GM18517 (cell line): Measurements from ENCODE around the gene NPLOC4.

Experiments
- ATAC-seq: cut with Tn5 transposase; IDR thresholded peaks from one replicate; pipeline ENCODE4 v1.9.1; 2021; ENCODE audit warnings: mild to moderate bottlenecking, moderate library complexity; ENCODE audit not compliant: unreplicated experiment

Gene NPLOC4

DNA sequence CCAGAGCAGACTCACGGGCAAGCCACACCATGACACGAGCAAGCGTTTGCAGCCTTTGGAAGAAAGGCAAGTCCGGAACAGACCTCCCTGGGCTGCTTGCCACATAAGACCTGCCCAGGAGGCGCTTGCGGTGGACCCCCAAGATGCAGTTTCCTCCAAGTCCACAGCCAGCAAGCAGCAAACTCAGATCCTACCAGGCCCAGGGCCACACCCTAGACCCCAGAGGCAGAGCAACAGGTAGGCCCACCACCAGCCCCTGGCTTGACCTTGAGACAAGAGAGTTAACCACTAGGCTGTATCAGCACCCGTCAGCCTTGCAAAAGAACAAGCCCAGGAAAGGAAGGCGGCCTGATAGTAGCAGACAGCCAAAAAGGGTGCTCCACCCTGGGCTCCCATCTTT is 87.1 kb downstream of the NPLOC4 start:
- ATAC-seq, result no peak

DNA sequence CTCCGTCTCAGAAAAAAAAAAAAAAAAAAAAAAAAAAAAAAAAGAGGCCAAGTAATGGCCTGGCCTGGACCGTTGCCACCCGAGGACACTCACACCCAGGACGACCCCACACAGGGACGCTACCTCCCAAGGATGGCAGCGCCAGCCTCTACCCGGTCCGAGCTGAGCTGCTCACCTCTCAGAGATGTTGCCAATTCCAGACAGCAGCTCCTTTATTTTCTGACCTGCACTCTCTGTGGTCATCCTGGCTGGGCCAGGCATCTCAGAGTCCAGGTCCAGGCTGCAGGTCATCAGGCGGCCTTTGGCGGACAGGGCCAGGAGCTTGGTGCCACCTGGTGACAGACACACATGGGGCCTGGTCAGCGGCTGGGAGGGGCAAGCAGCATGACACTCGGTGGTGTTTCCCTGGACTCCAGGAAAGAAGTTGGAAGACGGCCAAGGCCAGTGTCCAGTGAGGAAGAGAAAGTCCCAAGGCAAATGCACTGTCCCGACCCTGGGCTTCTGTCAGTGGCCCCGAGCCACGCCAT is 87.8 kb downstream of the NPLOC4 start:
- ATAC-seq, result no peak

DNA sequence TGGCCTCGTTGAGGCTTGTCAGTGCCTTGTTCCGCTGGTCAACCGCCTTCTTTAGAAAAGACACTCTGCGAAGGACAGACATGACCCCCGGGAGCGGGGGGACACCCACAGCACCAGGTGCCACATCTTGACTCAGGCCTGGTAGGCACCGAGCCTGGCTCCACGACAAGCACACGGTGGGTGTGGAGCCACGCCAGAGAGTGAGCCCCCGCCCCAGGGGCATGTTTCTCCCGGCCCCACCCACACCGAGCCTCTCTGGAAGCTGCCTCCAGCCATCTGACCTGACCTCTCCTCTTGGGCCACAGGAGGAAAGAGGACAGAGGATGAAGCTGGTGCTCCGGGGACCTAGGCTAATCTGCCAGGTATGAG is 89.3 kb downstream of the NPLOC4 start:
- ATAC-seq, result no peak

DNA sequence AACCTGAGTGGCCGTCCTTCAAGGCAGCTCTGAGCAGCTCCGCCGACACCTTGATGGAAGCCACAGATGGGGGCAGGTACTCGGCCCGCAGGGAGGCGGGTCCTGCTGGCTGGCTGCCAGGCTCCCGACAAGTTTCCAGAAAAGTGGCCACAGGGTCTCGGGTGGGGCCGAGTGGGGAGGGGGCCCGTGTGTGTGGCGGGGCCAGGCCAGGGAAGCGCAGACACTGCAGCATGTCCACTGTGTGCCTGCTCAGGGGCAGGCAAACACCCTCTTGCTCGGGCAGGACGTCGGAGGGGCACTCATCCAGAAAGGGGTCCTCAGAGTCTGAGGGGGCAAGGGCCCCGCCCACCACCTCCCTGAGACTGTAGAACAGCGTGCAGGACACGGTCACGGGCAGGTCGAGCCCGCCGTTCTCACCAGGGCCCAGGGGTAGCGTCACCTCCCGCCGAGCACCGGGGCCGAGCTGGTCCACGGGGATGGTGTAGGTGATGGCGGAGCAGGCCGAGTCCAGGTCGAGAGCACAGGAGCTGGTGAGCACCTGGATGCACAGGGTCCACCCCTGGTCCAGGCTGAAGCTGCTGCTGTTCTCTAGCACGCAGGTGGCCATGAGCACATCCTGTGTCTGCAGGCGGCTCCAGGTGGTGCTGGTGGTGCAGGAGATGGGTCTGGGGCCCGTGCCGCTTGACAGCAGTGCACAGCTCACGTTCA is 89.9 kb downstream of the NPLOC4 start:
- ATAC-seq, result no peak

DNA sequence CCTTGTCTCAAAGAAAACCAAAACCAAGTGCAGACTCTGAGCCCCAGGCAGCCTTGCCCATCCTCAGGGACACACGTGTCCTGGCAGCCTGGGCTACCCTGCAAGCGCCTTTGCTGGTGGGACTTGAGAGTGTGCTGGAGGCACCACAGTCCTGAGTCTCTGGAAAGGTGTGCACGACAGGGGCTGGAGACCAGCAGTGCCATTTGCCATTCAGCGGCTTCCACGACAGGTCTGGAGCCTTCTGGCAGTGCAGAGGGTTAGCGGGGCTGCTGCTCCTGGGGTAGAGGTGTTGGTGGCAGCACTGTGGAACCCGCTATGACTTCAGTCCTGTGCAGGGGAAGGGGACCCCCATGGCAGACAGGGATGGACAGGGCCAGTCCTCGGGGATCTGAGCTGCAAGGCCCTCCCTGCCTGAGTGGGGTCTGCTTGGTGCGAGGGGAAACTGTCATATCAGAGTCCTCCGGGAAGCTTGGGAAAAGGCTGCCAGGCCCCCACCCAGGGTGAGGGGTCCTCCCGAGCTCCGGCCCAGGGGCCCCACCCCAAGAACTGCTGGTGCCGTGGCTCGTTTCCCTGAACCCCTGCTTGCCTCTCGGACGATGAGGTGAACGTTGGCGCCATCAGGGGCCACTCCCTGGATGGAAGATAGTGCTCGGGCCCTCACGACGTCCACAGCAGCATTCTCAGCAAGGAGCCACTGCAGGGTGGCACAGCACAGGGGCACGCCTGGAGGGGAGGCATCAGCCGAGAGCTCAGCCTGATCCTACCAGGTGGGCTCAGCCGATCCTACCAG is 91.6 kb downstream of the NPLOC4 start:
- ATAC-seq, result no peak

DNA sequence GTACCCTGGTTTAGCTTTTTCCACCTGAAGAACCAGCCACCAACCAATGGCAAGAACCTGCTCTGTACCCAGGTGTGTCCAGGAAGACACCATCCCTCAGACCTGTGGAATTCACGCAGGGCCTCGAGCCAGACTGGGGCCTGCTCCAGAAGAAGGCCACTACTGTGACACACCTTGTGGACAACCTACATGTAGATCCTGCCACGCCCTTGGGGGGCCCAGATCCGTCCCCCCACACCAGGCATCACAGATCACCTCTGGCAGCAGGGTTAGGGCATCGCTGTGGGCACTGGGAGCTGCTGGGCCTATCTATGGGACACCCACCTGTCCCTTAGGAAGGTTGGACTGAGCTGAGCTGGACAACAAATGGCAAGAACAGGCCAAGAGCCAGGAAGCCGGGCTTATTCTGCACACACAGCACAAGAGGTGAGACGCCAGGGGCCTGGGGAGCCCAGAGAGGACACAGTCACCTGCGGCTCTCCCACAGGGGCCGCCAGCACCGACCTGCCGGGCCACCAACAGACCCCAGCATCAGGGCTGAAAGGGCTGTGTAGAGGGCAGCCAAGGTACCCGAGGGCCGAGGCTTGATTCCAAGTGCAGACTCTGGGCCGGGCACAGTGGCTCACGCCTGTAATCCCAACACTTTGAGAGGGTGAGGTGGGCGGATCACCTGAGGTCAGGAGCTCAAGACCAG is 92.5 kb downstream of the NPLOC4 start:
- ATAC-seq, result no peak

DNA sequence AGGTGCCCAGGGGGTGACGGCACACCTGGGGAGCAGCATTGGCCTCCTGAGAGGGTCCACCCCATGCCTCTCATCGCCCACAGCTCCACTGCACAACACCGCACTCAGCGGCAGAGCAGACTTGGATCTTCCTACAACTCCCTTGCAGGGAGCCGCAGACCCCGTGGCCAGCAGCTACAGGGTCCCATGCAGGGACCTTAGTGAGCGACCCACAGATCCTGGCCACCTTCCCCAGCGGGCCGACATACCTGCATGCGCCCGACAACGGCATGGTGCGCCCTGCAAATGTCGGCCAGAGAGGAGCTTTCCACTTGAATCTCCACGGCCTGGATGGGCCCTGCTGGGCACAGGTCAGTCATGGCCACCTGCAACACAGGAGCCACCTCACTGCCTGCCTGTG is 93.2 kb downstream of the NPLOC4 start:
- no peak for ATAC-seq

DNA sequence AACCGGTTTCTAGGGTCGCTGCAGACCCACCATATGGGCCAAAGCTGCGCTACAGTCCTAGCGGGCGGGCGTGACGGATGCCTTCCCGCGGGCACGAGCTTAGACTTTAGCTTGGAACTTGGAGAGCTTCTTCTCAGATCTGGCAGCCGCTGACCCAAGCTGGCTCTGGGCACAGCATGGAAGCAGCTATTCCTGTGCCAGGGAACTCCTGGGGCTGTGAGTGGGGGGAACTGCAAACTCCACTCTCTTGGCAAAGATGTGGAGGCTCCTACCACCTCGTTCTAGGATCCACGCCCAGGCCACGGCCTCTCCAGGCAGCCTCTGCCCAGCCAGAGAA is 93.6 kb downstream of the NPLOC4 start:
- ATAC-seq, result no peak

DNA sequence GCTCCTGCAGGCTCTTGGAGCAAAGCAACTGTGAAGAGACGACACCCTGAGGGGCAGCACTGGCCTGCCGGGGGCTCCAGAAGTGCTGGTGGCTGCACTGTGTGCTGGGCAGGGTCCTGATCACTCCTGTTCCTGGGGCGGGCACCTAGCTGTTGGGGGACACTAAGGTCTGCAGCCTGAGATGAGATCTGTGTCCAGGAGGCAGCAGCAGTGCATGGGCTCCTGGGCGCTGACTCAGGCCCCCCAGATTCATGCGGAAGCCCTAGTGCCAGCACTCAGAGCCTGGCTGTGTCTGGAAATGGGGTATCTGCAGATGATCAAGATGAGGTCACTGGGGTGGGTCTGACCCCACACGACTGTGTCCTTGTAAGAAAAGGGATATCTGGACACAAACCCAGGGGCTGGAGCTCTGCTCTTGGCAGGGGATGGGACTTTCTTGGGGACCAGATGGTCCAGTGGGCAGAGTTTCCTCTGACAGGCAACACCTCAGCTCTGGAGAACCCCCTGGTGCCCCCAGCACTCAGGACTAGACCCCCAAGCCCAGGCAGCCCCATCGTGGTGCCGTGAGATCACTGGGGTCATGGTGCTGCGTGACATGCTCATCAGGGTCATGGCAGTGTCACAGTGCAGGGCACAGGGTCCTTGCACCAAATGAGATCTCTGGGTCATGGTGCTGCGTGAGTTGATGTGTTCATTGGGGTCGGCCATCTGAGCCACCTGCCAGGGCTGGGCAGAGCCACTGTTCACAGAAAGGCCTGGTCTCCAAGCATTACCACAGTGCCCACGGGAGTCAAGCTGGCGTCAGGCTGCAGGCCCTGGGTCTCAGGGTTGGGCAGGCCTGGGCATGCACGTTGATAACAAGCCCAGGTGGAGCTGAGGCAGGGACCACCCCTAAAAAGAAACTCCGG is 94.2 kb downstream of the NPLOC4 start:
- ATAC-seq, result no peak

DNA sequence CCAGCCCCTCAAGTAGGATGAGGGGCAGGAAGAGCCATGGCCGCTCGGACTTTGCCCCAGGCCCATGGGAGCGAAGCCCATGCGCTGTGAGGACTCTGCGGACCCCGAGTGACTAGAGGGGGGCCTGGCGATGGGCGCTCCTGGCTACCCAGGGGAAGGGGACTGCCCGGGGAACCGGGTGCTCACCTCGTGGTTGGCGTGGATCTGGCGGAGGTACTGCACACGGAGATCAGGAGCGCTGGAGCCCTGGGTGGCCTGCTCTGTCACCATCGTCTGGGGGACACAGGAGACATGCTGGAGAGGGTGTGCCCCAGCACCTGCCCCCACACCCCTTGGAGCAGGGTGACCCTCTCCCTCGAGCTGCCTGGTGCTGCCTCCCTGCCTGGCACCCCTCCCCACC is 95.8 kb downstream of the NPLOC4 start:
- no peak for ATAC-seq

DNA sequence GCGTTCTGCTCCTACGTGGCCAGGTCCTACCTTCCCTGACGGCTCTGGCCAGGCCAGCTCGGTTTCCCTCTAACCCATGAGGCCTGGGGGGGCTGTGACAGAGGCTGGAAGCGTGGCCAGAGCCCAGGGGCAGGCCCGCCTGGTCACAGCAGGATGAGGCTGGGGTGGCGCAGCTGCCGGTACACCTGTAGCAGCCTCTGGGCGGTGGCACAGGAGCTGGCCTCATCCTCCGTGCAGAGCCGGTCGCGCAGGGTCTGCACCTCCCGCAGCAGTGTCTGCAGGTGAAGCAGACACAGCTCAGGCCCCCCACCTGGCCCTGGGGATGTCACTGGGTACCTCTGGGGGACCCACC is 96.3 kb downstream of the NPLOC4 start:
- ATAC-seq, result no peak

DNA sequence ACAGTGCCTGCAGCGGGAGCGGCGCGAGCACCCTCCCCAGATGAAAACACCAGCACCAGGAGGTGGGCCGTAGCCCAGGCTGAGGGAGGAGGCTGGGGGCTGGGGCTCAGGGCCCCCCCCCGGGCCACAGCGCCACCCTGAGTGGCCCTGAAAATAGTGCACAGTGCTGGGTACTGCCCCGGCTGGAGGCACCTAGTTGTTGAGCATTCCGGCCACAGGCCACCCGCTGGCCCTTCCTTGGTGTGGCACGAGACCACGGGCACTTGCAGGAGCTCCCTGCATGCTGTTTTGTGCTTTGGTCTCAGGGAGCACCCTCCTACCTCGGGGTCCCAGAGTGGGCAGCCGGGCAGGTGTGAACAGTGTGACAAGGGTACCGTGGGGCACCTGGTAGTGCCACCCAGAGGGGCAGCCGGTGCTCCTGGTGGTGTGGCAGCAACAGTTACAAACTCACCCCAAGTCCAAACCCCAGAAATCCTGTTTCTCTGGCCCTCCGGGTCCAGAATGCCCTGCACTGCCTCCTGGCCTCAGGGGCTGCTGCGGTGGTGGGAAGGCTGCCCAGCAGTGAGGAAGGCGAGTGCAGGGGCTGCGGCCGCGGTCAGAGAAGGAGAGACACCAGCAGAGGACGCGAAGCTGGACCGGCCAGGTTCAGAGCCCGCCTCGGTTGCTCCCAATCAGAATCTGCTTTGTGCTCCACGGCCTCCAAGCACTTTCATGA is 96.8 kb downstream of the NPLOC4 start:
- no peak for ATAC-seq

DNA sequence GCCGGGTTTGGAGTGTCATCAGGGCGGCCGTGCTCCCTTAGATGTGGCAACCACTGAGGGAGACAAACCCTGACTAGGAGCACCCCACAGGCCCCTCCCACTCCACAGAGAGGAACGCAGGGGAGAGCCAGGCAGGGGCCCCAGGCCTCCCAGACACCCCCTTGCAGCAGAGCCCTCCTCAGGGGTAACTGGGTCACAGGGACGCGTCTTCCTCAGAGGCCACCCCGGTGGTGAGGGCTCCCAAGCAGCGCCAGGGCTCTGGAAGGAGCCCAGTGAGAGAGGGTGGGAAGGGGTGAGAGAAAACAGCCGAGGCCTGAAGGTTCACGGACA is 97.4 kb downstream of the NPLOC4 start:
- no peak for ATAC-seq

DNA sequence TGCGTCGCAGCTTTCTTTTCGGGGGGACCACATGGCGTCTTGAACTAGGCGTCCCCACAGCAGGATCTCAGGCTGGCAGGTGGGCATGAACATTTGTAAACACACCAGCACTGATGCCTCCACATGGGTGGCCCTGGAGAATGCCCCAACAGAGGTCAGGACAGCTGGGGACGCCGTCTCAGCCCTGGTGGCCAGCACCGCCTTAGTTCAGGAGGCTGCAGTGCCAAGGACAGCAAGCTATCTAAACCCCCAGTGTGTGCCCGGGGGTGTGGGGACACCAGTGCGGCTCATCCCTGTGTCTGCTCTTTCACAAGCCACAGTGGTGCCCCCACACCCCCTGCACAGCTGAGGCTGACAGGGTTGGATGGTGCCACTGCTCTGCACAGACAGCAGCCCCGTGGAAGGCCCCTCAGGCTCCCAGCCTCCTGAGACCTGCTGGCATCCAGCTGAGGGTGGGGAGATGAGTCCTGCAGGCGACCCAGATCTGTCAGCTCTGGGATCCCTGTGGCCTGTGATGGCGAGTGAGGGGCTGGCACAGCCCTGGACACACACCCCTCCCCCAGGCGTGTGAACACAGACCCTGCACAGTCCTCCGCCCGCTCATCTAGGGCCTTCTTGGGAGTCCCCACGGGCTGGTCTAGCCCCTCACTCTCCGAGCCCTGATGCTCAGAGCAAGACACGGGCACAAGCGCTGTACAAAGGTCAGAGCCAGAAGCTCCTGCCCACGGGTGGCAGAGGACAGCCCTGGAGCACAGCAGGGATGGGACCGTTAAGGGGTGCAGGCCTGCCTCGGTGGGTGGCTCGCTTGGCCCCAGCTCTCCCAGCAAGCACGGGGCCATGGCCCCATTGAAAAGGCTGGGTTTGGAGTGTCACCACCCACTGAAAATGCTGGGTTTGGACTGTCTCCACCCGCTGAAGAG is 98.0 kb downstream of the NPLOC4 start:
- ATAC-seq, result no peak

DNA sequence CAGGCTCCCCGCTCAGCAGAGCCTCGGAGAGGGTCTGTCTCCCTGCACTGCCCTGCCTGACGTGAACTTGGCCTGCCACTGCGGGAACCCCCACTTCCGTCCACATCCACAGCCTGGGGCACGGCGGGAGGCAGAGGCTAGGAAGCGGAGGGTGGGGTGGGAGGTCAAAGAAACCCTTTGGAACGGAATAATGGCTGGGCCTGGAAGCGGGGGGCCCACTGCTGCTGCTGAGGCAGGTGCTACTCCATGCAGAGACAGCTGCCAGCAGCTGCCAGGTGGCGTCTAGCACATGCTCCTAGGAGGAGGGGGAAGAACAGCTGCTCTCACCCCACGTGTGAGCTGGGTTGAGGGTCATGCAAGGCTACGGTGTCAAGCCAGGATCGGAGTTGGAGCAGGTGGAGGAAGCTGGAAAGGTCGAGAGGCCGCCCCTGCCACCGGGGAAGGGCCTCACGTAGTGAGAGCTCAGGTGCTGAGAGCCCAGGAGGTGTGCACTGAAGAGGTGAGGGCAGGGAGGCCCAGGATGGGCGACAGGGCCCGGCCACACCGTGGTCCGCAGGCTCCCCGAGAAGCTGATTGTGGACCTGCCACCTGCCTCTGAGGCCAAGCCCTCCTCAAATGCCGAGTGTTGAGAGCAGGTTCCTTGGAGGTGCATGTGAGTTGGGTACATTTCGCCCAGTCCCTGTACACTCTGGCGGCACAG is 98.9 kb downstream of the NPLOC4 start:
- ATAC-seq, result no peak

DNA sequence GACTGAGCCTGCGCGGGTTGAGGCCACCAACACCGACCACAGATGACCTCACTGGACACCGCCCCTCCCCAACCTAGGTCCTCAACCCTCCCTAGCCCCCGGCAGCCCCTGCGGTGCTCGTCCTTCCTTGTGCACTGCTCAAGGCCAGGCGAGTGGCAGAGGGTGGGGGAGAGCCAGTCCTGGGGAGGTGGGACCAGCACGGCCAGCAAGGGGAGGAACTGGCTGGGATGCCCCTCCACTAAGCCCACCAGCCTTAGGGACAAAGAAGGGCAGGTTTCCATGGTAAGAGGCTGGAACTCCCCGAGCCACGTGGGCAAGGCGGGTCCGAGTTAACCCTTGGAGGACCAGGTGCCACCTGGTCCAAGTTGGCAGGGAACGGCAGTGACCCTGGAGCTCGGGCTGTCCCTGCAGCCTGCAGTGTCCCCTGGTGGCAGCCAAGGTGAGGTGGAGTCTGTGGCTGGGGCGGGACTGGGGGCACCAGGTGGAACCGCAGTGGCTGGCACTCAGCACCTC is 99.5 kb downstream of the NPLOC4 start:
- no peak for ATAC-seq

DNA sequence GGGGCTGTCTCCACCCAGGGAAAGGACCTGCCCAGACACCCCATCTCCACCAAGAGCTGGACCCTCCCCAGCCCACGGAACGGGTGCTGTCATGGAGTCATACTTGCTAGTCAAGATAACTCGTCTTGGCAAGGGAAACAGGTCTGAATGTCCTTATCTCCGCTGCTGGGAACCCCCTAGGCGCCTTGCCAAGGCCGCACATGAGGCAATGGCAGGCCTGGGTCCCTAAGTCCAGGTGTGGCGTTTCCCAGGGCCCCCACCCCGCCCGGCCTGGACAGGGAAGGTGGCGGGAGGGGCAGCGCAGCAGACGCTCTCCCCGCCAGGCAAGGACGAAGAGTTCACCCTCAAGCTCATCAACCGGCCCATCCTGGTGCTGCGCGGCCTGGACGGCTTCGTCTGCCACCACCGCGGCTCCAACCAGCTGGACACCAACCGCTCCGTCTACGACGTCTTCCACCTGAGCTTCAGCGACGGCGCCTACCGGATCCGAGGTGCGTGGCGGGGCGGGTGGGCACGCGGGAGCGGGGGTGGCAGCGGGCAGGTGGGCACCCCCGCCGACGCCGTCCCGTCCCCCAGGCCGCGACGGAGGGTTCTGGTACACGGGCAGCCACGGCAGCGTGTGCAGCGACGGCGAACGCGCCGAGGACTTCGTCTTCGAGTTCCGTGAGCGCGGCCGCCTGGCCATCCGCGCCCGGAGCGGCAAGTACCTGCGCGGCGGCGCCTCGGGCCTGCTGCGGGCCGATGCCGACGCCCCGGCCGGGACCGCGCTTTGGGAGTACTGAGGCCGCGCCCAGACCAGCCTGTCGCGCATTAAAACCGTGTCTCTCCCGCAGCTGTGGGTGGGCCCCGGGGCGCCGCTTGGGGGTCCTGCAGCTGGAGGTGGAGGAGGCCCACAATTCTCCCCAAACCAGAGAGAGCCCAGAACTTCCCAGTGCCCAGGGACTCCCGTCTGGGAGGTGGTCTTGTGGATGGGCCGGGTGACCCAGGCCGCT is 100.3 kb downstream of the NPLOC4 start:
- ATAC-seq, result no peak
